ENCODE measurements around the gene TTC19.
"Not testable (repeated sequence)": the region's sequence is repeated elsewhere in the genome, so short reads cannot be mapped to it uniquely, and the experiment has no call there.

TTC19 gene

GRCh38 chr17:16027708-16028584, 28.3 kb downstream of the TTC19 start:
- DNase-seq (ENCODE audit: low spot score): peak; percentile 93

GRCh38 chr17:16033729-16034349, 34.2 kb downstream of the TTC19 start:
- no peak for DNase-seq (ENCODE audit: low spot score)

- DNase-seq (ENCODE audit: low spot score): no peak
These were observed 36.6 kb downstream of the TTC19 start for GRCh38 chr17:16036261-16036660.

- DNase-seq (ENCODE audit: low spot score): no peak
These were observed 38.0 kb downstream of the TTC19 start for GRCh38 chr17:16037636-16038035.

GRCh38 chr17:16040710-16041251, 41.2 kb downstream of the TTC19 start:
- DNase-seq (ENCODE audit: low spot score): no peak

GRCh38 chr17:16044487-16044886, 44.9 kb downstream of the TTC19 start:
- no peak for DNase-seq (ENCODE audit: low spot score)

GRCh38 chr17:16046966-16047365, 47.3 kb downstream of the TTC19 start:
- DNase-seq (ENCODE audit: low spot score): no peak

- no peak for DNase-seq (ENCODE audit: low spot score)
These were observed 49.3 kb downstream of the TTC19 start for GRCh38 chr17:16048811-16049449.

GRCh38 chr17:16050844-16051243, 51.2 kb downstream of the TTC19 start:
- DNase-seq (ENCODE audit: low spot score): no peak

GRCh38 chr17:16052486-16052885, 52.9 kb downstream of the TTC19 start:
- no peak for DNase-seq (ENCODE audit: low spot score)

- not testable (repeated sequence) for DNase-seq (ENCODE audit: low spot score)
These were observed 55.5 kb downstream of the TTC19 start for GRCh38 chr17:16055139-16055538.

- DNase-seq (ENCODE audit: low spot score): no peak
These were observed 62.0 kb downstream of the TTC19 start for GRCh38 chr17:16061631-16062030.

GRCh38 chr17:16066125-16066524, 66.5 kb downstream of the TTC19 start:
- no peak for DNase-seq (ENCODE audit: low spot score)

- no peak for DNase-seq (ENCODE audit: low spot score)
These were observed 68.7 kb downstream of the TTC19 start for GRCh38 chr17:16068323-16068722.

GRCh38 chr17:16072031-16072430, 72.4 kb downstream of the TTC19 start:
- no peak for DNase-seq (ENCODE audit: low spot score)

GRCh38 chr17:16073845-16074244, 74.2 kb downstream of the TTC19 start:
- no peak for DNase-seq (ENCODE audit: low spot score)

- DNase-seq (ENCODE audit: low spot score): no peak
These were observed 74.8 kb downstream of the TTC19 start for GRCh38 chr17:16074423-16074822.

- no peak for DNase-seq (ENCODE audit: low spot score)
These were observed 76.3 kb downstream of the TTC19 start for GRCh38 chr17:16075949-16076348.
